A549 (cell line): Measurements from ENCODE around the gene TAF7.

Source experiments
- CBX8 ChIP-seq: fragments of 200-600 bp; sonication (generic); IDR thresholded peaks from 2 replicates; pipeline ENCODE4 v1.6.1; 2016
- EHMT2 ChIP-seq: fragments of 200-600 bp; sonication (generic); IDR thresholded peaks from 2 replicates; pipeline ENCODE4 v1.6.1; 2016; ENCODE audit warnings: antibody characterized with exemption, low read depth, mild to moderate bottlenecking, moderate library complexity
- JUN ChIP-seq, 2 experiments: fragments of >200 bp; sonication (Bioruptor Twin); formaldehyde crosslinking; IDR thresholded peaks; 2 replicates in 1 of 2; 3 replicates in 1 of 2; pipeline ENCODE4 v1.6.1; 2016 to 2017
- MAFK ChIP-seq: fragments of 450-650 bp; IDR thresholded peaks from 2 replicates; pipeline ENCODE4 v1.6.1; 2014; ENCODE audit not compliant: partially characterized antibody
- MAX ChIP-seq: IDR thresholded peaks from 2 replicates; pipeline ENCODE4 v1.6.1; 2012
- POLR2AphosphoS2 ChIP-seq: conservative IDR thresholded peaks from 2 replicates; pipeline ENCODE4 v1.6.1; 2012; ENCODE audit warnings: low read length, improper control_type of control experiment, inconsistent platforms
- RAD21 ChIP-seq, 2 experiments: fragments of >200 bp in 1 of 2; sonication (Bioruptor Twin) in 1 of 2; formaldehyde crosslinking in 1 of 2; IDR thresholded peaks in 1 of 2; conservative IDR thresholded peaks in 1 of 2; 2 replicates in 1 of 2; 3 replicates in 1 of 2; pipeline ENCODE4 v1.6.1; 2012 to 2018; ENCODE audit warnings: inconsistent platforms in 1 of 2
- RCOR1 ChIP-seq: fragments of 150-350 bp; IDR thresholded peaks from 2 replicates; pipeline ENCODE4 v1.6.1; 2014; ENCODE audit warnings: antibody characterized with exemption, low read length, low read depth
- RFX5 ChIP-seq: fragments of 450-650 bp; IDR thresholded peaks from 2 replicates; pipeline ENCODE4 v1.7.1; 2014; ENCODE audit warnings: antibody characterized with exemption, mild to moderate bottlenecking, moderate library complexity
- SMC3 ChIP-seq: fragments of >200 bp; sonication (Bioruptor Twin); formaldehyde crosslinking; IDR thresholded peaks from 3 replicates; pipeline ENCODE4 v1.6.1; 2018; ENCODE audit warnings: inconsistent platforms
- ZC3H11A ChIP-seq: fragments of 450-650 bp; IDR thresholded peaks from 2 replicates; pipeline ENCODE4 v1.6.1; 2014; ENCODE audit warnings: antibody characterized with exemption, mild to moderate bottlenecking
- TF ChIP-seq, protein P1 (sequence below): fragments of >200 bp; sonication (Bioruptor Twin); formaldehyde crosslinking; IDR thresholded peaks from 3 replicates; pipeline ENCODE4 v1.5.1; 2016
- TF ChIP-seq, protein P2 (sequence below): IDR thresholded peaks from 2 replicates; pipeline ENCODE4 v1.6.1; 2012; ENCODE audit warnings: low read depth, borderline replicate concordance
- TF ChIP-seq, protein P3 (sequence below): fragments of 150-350 bp; IDR thresholded peaks from 2 replicates; pipeline ENCODE4 v1.6.1; 2014; ENCODE audit warnings: low read depth, mild to moderate bottlenecking, low read length

DNA sequence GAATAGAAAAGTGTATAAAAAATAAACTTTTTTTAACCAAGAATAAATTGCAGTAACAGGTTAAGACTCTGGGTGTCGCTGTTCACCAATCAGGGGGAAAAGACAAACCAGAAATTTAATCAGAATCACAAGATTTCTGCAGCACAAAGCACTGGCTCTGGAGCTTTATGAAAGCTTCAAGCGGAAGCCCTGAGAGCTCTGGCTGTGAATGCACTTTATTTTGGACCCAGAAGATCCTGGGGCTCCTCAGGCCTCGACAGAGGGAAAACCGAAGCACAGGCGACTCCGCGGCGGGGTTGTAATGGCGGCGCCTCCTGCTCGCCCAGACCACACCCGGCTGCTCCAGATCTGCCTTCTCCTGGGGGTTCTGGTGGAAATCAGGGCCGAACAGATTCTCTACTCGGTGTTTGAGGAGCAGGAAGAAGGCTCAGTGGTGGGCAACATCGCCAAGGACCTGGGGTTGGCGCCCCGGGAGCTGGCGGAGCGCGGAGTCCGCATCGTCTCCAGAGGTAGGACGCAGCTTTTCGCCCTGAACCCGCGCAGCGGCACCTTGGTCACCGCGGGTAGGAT is 34.4 kb upstream of the TAF7 start, which contains the start of gene PCDHGA4:
- TF ChIP-seq RAD21 (conservative IDR thresholded peaks at IDR 0.05 in 1 of 2, IDR thresholded peaks at IDR 0.05 in 1 of 2) = no peak
- no peak for TF ChIP-seq SMC3
- TF ChIP-seq, protein P1, sequence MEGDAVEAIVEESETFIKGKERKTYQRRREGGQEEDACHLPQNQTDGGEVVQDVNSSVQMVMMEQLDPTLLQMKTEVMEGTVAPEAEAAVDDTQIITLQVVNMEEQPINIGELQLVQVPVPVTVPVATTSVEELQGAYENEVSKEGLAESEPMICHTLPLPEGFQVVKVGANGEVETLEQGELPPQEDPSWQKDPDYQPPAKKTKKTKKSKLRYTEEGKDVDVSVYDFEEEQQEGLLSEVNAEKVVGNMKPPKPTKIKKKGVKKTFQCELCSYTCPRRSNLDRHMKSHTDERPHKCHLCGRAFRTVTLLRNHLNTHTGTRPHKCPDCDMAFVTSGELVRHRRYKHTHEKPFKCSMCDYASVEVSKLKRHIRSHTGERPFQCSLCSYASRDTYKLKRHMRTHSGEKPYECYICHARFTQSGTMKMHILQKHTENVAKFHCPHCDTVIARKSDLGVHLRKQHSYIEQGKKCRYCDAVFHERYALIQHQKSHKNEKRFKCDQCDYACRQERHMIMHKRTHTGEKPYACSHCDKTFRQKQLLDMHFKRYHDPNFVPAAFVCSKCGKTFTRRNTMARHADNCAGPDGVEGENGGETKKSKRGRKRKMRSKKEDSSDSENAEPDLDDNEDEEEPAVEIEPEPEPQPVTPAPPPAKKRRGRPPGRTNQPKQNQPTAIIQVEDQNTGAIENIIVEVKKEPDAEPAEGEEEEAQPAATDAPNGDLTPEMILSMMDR = no peak
- TF ChIP-seq JUN (IDR thresholded peaks at IDR 0.05) = no peak
- TF ChIP-seq MAX = no peak
- no peak for TF ChIP-seq MAFK
- TF ChIP-seq, protein P2, sequence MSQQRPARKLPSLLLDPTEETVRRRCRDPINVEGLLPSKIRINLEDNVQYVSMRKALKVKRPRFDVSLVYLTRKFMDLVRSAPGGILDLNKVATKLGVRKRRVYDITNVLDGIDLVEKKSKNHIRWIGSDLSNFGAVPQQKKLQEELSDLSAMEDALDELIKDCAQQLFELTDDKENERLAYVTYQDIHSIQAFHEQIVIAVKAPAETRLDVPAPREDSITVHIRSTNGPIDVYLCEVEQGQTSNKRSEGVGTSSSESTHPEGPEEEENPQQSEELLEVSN = no peak
- TF ChIP-seq ZC3H11A = no peak
- TF ChIP-seq, protein P3, sequence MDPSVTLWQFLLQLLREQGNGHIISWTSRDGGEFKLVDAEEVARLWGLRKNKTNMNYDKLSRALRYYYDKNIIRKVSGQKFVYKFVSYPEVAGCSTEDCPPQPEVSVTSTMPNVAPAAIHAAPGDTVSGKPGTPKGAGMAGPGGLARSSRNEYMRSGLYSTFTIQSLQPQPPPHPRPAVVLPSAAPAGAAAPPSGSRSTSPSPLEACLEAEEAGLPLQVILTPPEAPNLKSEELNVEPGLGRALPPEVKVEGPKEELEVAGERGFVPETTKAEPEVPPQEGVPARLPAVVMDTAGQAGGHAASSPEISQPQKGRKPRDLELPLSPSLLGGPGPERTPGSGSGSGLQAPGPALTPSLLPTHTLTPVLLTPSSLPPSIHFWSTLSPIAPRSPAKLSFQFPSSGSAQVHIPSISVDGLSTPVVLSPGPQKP = no peak
- no peak for TF ChIP-seq CBX8
- no peak for TF ChIP-seq POLR2AphosphoS2
- no peak for TF ChIP-seq RFX5
- no peak for TF ChIP-seq RCOR1
- no peak for TF ChIP-seq EHMT2
